Measurements from ENCODE around the gene RBMS1. TPM values are rescaled to one million over a fixed set of nuclear protein-coding genes. Genes with fewer than 3 reads are reported as not detected.

Gene RBMS1
- total and polyA plus RNA-seq, 2 donors (not counting 1 experiment from before 2014, with no cell fraction given), result 18.0 to 36.7 TPM

- no peaks in the 10 kb centered on the region for H3K27me3 Mint-ChIP-seq
- ChIA-PET POLR2A (no interaction called here), CTCF (interaction anchor here (1.0 to 1.7 kb wide), 3 partner anchors 19 to 697 kb away, joined by 3 to 5 read pairs (median 3); no protein-coding TSS in a partner anchor)
- TF ChIP-seq CTCF (IDR thresholded peaks at IDR 0.05) (no peak), EZH2 (IDR thresholded peaks at IDR 0.05; ENCODE audit: borderline replicate concordance, insufficient read depth, low read depth, low read length, poor library complexity, severe bottlenecking) (no peak)
- DNase-seq (no peak), ATAC-seq (ENCODE audit: low read depth) (no peak)
- Histone ChIP-seq H3K9ac (ENCODE audit: low read length) (no peak overlapping the region), H3K27me3 (replicated peaks in 1 of 4; ENCODE audit: control extremely low read depth in 1 of 4, control insufficient read depth in 3 of 4, insufficient read depth in 4 of 4, low read length in 3 of 4) (no peaks in the 10 kb centered on the region), H3K9me3 (ENCODE audit: control extremely low read depth in 1 of 3, control insufficient read depth in 2 of 3, insufficient read depth in 1 of 3, low read length in 2 of 3) (no peaks in the 10 kb centered on the region), H4K20me1 (ENCODE audit: control insufficient read depth, insufficient read depth, low read length, poor library complexity, severe bottlenecking) (no peaks in the 10 kb centered on the region), H2AFZ (ENCODE audit: insufficient read depth, low read depth, low read length, poor library complexity, severe bottlenecking) (no peak overlapping the region), H3K4me3 (ENCODE audit: control extremely low read depth in 1 of 5, extremely low read depth in 1 of 5, insufficient read depth in 1 of 5, low read depth in 2 of 5, low read length in 4 of 5) (no peak overlapping the region), H3K4me2 (replicated peaks; ENCODE audit: low read depth, low read length, poor library complexity, severe bottlenecking) (no peak overlapping the region), H3K4me1 (ENCODE audit: control insufficient read depth in 2 of 2, insufficient read depth in 2 of 2, low read length in 2 of 2) (no peaks in the 10 kb centered on the region), H3K27ac (ENCODE audit: low read length in 2 of 2) (no peak overlapping the region), H3K36me3 (replicated peaks in 1 of 2; ENCODE audit: control extremely low read depth in 1 of 2, control insufficient read depth in 1 of 2, extremely low read depth in 1 of 2, insufficient read depth in 2 of 2, low read length in 1 of 2) (peaks cover 0 to 38% of the 10 kb centered on the region in 2 experiments), H3K79me2 (ENCODE audit: control insufficient read depth, insufficient read depth, low read length) (no peaks in the 10 kb centered on the region)
- H3K27ac Mint-ChIP-seq, result no peak overlapping the region
- no peak overlapping the region for H3K4me3 Mint-ChIP-seq
- H3K4me1 Mint-ChIP-seq, result peaks cover 7% of the 10 kb centered on the region
- 79% methylated on average over 3 of the region's 5 CpGs for WGBS (ENCODE audit: insufficient coverage)
- intact Hi-C loops (cut with micrococcal nuclease), result no loop called here
- no peaks in the 10 kb centered on the region for H3K9me3 Mint-ChIP-seq (ENCODE audit: insufficient read depth)
Observed at GRCh38 chr2:160294339-160294803, 199.2 kb downstream of the RBMS1 start.

- H3K4me1 Mint-ChIP-seq, result peaks cover 7% of the 10 kb centered on the region
- no peaks in the 10 kb centered on the region for H3K9me3 Mint-ChIP-seq (ENCODE audit: insufficient read depth)
- ChIA-PET CTCF (interaction anchor here (1.0 kb wide), 1 partner anchor 698 kb away, joined by 3 read pairs; no protein-coding TSS in a partner anchor), POLR2A (no interaction called here)
- no peak overlapping the region for H3K4me3 Mint-ChIP-seq
- Histone ChIP-seq H3K9me3 (ENCODE audit: control extremely low read depth in 1 of 3, control insufficient read depth in 2 of 3, insufficient read depth in 1 of 3, low read length in 2 of 3) (no peaks in the 10 kb centered on the region), H3K9ac (ENCODE audit: low read length) (no peak overlapping the region), H3K79me2 (ENCODE audit: control insufficient read depth, insufficient read depth, low read length) (no peaks in the 10 kb centered on the region), H3K4me1 (ENCODE audit: control insufficient read depth in 2 of 2, insufficient read depth in 2 of 2, low read length in 2 of 2) (no peaks in the 10 kb centered on the region), H3K27ac (ENCODE audit: low read length in 2 of 2) (no peak overlapping the region), H3K4me2 (replicated peaks; ENCODE audit: low read depth, low read length, poor library complexity, severe bottlenecking) (no peak overlapping the region), H4K20me1 (ENCODE audit: control insufficient read depth, insufficient read depth, low read length, poor library complexity, severe bottlenecking) (no peaks in the 10 kb centered on the region), H3K36me3 (replicated peaks in 1 of 2; ENCODE audit: control extremely low read depth in 1 of 2, control insufficient read depth in 1 of 2, extremely low read depth in 1 of 2, insufficient read depth in 2 of 2, low read length in 1 of 2) (peaks cover 3 to 32% of the 10 kb centered on the region in 2 experiments), H3K27me3 (replicated peaks in 1 of 4; ENCODE audit: control extremely low read depth in 1 of 4, control insufficient read depth in 3 of 4, insufficient read depth in 4 of 4, low read length in 3 of 4) (no peaks in the 10 kb centered on the region), H3K4me3 (ENCODE audit: control extremely low read depth in 1 of 5, extremely low read depth in 1 of 5, insufficient read depth in 1 of 5, low read depth in 2 of 5, low read length in 4 of 5) (no peak overlapping the region), H2AFZ (ENCODE audit: insufficient read depth, low read depth, low read length, poor library complexity, severe bottlenecking) (no peak overlapping the region)
- DNase-seq (no peak), ATAC-seq (ENCODE audit: low read depth) (no peak)
- intact Hi-C loops (cut with micrococcal nuclease), result no loop called here
- no peak for TF ChIP-seq EZH2 (IDR thresholded peaks at IDR 0.05; ENCODE audit: borderline replicate concordance, insufficient read depth, low read depth, low read length, poor library complexity, severe bottlenecking)
- TF ChIP-seq CTCF (IDR thresholded peaks at IDR 0.05), result no peak
- no peak overlapping the region for H3K27ac Mint-ChIP-seq
- H3K27me3 Mint-ChIP-seq, result no peaks in the 10 kb centered on the region
- 100% methylated on average over 1 of the region's 6 CpGs for WGBS (ENCODE audit: insufficient coverage)
Observed at GRCh38 chr2:160293391-160294091, 200.1 kb downstream of the RBMS1 start.
